K562 (cell line): ENCODE measurements around the gene PSMA5. TPM values are rescaled to one million over a fixed set of nuclear protein-coding genes. Genes with fewer than 3 reads are reported as not detected.

Experiments
- HEY1 ChIP-seq: fragments of 250-450 bp; sonication (Bioruptor Pico); IDR thresholded peaks from 2 replicates; pipeline ENCODE4 v1.5.0; 2020; ENCODE audit warnings: mild to moderate bottlenecking, moderate library complexity, borderline replicate concordance
- MED1 ChIP-seq: sonication (generic); formaldehyde crosslinking; IDR thresholded peaks from 2 replicates; pipeline ENCODE4 v1.8.1; 2023; ENCODE audit warnings: missing genetic modification reagents, borderline replicate concordance
- PURB ChIP-seq: sonication (generic); formaldehyde crosslinking; IDR thresholded peaks from 2 replicates; pipeline ENCODE4 v1.9.0; 2021; ENCODE audit warnings: low read depth, mild to moderate bottlenecking, missing genetic modification reagents
- STAT6 ChIP-seq: sonication (generic); formaldehyde crosslinking; IDR thresholded peaks from 2 replicates; pipeline ENCODE4 v1.8.1; 2023; ENCODE audit warnings: mild to moderate bottlenecking, missing genetic modification reagents
- ZBTB40 ChIP-seq, 2 experiments: fragments of 450-650 bp in 1 of 2; sonication (generic) in 1 of 2; formaldehyde crosslinking in 1 of 2; IDR thresholded peaks; 2 replicates each; pipeline versions ENCODE4 v1.7.1 to v1.9.0; 2016 to 2022; ENCODE audit warnings: inconsistent platforms in 1 of 2, mild to moderate bottlenecking in 1 of 2, missing genetic modification reagents in 1 of 2
- ZNF407 ChIP-seq: fragments of 450-650 bp; IDR thresholded peaks from 2 replicates; pipeline ENCODE4 v1.6.1; 2016; ENCODE audit warnings: low read depth
- polyA plus RNA-seq, 8 experiments: library from polyadenylated mRNA; depleted of rRNA in 4 of 8; stranded (reverse) in 5 of 8; unstranded in 3 of 8; fragments of >200 nt; fragmentation: Nextera tagmentation in 2 of 8; fragmentation: Illumina TruSeq in 1 of 8; extraction: Ambion mirVana in 2 of 8; extraction: Trizol in 1 of 8; gene quantifications; 2 replicates each; pipeline versions ENCODE4 v1.2.1 to v1.2.3, GENCODE V29; 2011 to 2014; ENCODE audit warnings: inconsistent platforms in 1 of 8, missing spikeins in 1 of 8
- total RNA-seq, 7 experiments: library from RNA; depleted of rRNA in 6 of 7; stranded (reverse); fragments of >200 nt in 6 of 7; fragmentation: Illumina TruSeq in 2 of 7; extraction: Trizol in 2 of 7; gene quantifications; 2 replicates each; pipeline versions ENCODE4 v1.2.1 to v1.2.3, GENCODE V29; 2011 to 2021; ENCODE audit warnings: low replicate concordance in 1 of 7

Gene PSMA5
- total and polyA plus RNA-seq, 9 of the 15 experiments (the other 6 are each of a cell fraction or from before 2014, with no cell fraction given): 82.6 to 542 (median 287) TPM

- TF ChIP-seq ZBTB40 (IDR thresholded peaks at IDR 0.05): no peak
- TF ChIP-seq ZBTB40 (CRISPR knock-in tag; IDR thresholded peaks at IDR 0.05): no peak
- TF ChIP-seq STAT6 (CRISPR knock-in tag): no peak
- TF ChIP-seq HEY1: no peak
- no peak for TF ChIP-seq PURB (CRISPR knock-in tag)
- TF ChIP-seq ZNF407: no peak
- TF ChIP-seq MED1 (CRISPR knock-in tag): no peak
Observed at GRCh38 chr1:109379422-109379821, 46.8 kb downstream of the PSMA5 start (continued).
